ENCODE data around the gene FERMT1.

Gene FERMT1

GRCh38 chr20:6091661-6092060 is 31.2 kb downstream of the FERMT1 start (continued):
- TF ChIP-seq CSRNP3 (CRISPR knock-in tag; IDR thresholded peaks at IDR 0.05) (no peak), TSHZ2 (CRISPR knock-in tag; IDR thresholded peaks at IDR 0.05) (no peak), ZFP3 (CRISPR knock-in tag; IDR thresholded peaks at IDR 0.05) (no peak), RARB (CRISPR knock-in tag; IDR thresholded peaks at IDR 0.05) (no peak), ZNF565 (CRISPR knock-in tag; conservative IDR thresholded peaks at IDR 0.05; ENCODE audit: low read depth) (no peak), GLIS3 (CRISPR knock-in tag; IDR thresholded peaks at IDR 0.05) (no peak)

GRCh38 chr20:6086868-6087267 is 36.0 kb downstream of the FERMT1 start:
- no peak for TF ChIP-seq GLIS3 (CRISPR knock-in tag; IDR thresholded peaks at IDR 0.05)
- TF ChIP-seq CREB5 (CRISPR knock-in tag; IDR thresholded peaks at IDR 0.05; ENCODE audit: low read depth): no peak
- no peak for TF ChIP-seq ESRRG (CRISPR knock-in tag; IDR thresholded peaks at IDR 0.05)
- TF ChIP-seq CSDC2 (CRISPR knock-in tag; IDR thresholded peaks at IDR 0.05): no peak
- TF ChIP-seq ZNF8 (CRISPR knock-in tag; IDR thresholded peaks at IDR 0.05): no peak
- TF ChIP-seq BACH2 (CRISPR knock-in tag; IDR thresholded peaks at IDR 0.05; ENCODE audit: borderline replicate concordance): no peak
- TF ChIP-seq PPARA (CRISPR knock-in tag; IDR thresholded peaks at IDR 0.05; ENCODE audit: borderline replicate concordance): no peak
- TF ChIP-seq ZFP30 (CRISPR knock-in tag; IDR thresholded peaks at IDR 0.05): no peak
- no peak for TF ChIP-seq ZNF565 (CRISPR knock-in tag; conservative IDR thresholded peaks at IDR 0.05; ENCODE audit: low read depth)
- no peak for TF ChIP-seq CSRNP3 (CRISPR knock-in tag; IDR thresholded peaks at IDR 0.05)
- no peak for TF ChIP-seq POU6F1 (CRISPR knock-in tag; IDR thresholded peaks at IDR 0.05; ENCODE audit: borderline replicate concordance, low read depth)
- no peak for TF ChIP-seq SNAI2 (CRISPR knock-in tag; IDR thresholded peaks at IDR 0.05)
- TF ChIP-seq ZNF70 (CRISPR knock-in tag; IDR thresholded peaks at IDR 0.05): no peak
- TF ChIP-seq ZC3H10 (CRISPR knock-in tag; IDR thresholded peaks at IDR 0.05): no peak
- no peak for TF ChIP-seq ISL1 (CRISPR knock-in tag; IDR thresholded peaks at IDR 0.05)
- TF ChIP-seq OSR1 (CRISPR knock-in tag; IDR thresholded peaks at IDR 0.05): no peak
- no peak for TF ChIP-seq TCF4 (CRISPR knock-in tag; IDR thresholded peaks at IDR 0.05; ENCODE audit: borderline replicate concordance)
- TF ChIP-seq TSHZ2 (CRISPR knock-in tag; IDR thresholded peaks at IDR 0.05): no peak
- no peak for TF ChIP-seq ARNTL (CRISPR knock-in tag; IDR thresholded peaks at IDR 0.05; ENCODE audit: borderline replicate concordance, low read depth)
- TF ChIP-seq TOX (CRISPR knock-in tag; IDR thresholded peaks at IDR 0.05; ENCODE audit: borderline replicate concordance): no peak
- ATAC-seq: no peak

Measured in SK-N-SH treated with all-trans-retinoic acid at 6 μM for 48 hours (cell line).